Fibroblast of mammary gland (primary cell): ENCODE results near the gene PRKCB.

Experiments used
- DNase-seq: peaks from one replicate; pipeline ENCODE4 v3.0.0-alpha.2; 2010; ENCODE audit warnings: low read depth
- H3K4me3 ChIP-seq: 2 replicates; pipeline ENCODE4 v1.5.1; 2011; ENCODE audit warnings: low read depth, mild to moderate bottlenecking, low read length, moderate library complexity; ENCODE audit not compliant: control insufficient read depth
- CTCF ChIP-seq: conservative IDR thresholded peaks from 2 replicates; pipeline ENCODE4 v1.5.1; 2011; ENCODE audit warnings: low read depth, low read length, inconsistent platforms; ENCODE audit not compliant: control insufficient read depth, insufficient read depth

Gene PRKCB

DNA sequence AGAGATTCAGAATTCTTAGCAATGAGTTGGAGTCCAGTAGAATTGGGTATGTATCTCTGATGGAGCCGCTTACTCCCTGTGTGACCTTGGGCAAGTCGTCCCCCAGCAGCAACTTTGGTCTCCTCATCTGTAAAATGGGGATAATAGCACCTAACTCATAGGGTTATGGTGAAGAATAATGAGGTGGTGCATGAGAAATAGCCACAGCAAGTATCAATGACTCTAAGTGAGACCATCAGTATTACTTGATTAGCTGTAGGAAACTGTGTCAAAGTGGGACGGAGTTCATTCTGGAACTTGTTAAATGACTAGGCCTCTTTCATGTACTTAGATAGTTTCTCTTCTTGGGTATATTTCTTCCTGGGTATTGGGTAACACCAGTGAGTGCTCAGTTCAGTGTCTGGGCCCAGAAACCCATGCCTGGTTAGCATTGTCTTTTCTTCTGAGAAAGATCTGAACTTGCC lies 6.4 kb downstream of the PRKCB start:
- H3K4me3 ChIP-seq = no peak overlapping the region
- TF ChIP-seq CTCF = no peak
- no peak for DNase-seq

DNA sequence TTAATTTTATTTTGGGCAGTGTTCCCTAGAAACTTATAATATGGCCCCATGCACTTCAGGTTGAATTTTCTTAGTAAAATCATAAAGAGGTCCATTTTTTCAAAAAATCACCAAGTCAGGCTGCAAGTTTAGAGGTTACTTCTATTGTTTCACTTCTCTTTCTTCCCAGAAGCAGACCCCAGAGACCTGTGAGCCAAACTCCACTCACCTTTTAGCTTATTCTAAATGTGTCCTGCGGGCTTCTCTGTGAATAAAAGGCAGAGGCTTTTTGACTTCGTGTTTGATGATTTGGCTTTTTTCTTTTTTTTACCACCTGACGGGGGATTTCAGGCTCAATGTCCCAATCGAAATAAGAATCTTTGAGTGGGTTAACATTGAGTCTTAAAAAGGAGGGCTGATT lies 7.4 kb downstream of the PRKCB start:
- DNase-seq = no peak
- H3K4me3 ChIP-seq = no peak overlapping the region
- no peak for TF ChIP-seq CTCF

DNA sequence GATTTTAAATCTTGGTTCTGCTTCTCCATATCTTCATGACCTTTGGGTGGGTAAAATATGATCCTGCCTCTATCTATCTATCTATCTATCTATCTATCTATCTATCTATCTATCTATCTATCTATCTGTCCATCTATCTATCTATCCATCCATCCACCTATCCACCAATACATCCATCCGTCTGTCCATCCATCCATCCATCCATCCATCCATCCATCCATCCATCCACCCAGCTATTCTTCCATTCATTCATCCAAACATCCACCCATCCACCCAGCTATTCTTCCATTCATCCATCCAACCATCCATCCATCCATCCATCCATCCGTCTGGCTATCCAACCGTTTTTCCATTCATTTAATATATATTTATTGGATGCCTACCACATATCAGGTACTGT lies 11.5 kb downstream of the PRKCB start:
- no peak for TF ChIP-seq CTCF
- no peak overlapping the region for H3K4me3 ChIP-seq

GRCh38 chr16:23847948-23848347 lies 12.2 kb downstream of the PRKCB start:
- DNase-seq = no peak
- H3K4me3 ChIP-seq = no peak overlapping the region

More for the DNA sequence above, 11.5 kb downstream of the PRKCB start:
- DNase-seq = no peak

GRCh38 chr16:23848958-23849357 lies 13.2 kb downstream of the PRKCB start:
- H3K4me3 ChIP-seq = no peak overlapping the region
- no peak for TF ChIP-seq CTCF
- no peak for DNase-seq

More at GRCh38 chr16:23847948-23848347, 12.2 kb downstream of the PRKCB start:
- no peak for TF ChIP-seq CTCF

GRCh38 chr16:23852794-23853562 lies 17.2 kb downstream of the PRKCB start:
- no peak overlapping the region for H3K4me3 ChIP-seq
- TF ChIP-seq CTCF = no peak
- DNase-seq = no peak
